ENCODE results near the gene OMP.

Gene OMP

GRCh38 chr11:77108436-77108835 lies 5.8 kb downstream of the OMP start:
- DNase-seq = no peak

- DNase-seq = no peak
Measured at GRCh38 chr11:77109236-77110019, 6.8 kb downstream of the OMP start.

DNA sequence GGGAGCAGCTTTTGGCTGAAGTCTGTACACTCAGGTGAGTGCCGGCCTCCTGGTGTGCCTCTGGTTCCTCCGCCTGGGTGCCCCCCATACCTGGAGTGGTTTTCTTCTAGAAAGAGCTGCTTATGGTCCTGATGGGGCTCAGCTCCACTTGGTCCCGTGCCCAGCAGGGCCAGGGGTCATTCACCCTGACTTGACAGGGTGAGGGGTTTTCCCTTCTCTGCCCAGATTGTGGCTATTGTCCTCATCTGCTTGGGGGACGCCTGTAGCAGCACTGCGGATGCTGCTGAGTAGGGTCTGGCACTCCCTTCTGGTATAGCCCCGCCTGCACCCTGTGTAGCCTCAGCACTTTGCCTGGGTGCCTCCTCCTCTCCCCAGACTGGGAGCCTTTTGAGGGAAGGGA lies 8.2 kb downstream of the OMP start:
- no peak for DNase-seq

DNA sequence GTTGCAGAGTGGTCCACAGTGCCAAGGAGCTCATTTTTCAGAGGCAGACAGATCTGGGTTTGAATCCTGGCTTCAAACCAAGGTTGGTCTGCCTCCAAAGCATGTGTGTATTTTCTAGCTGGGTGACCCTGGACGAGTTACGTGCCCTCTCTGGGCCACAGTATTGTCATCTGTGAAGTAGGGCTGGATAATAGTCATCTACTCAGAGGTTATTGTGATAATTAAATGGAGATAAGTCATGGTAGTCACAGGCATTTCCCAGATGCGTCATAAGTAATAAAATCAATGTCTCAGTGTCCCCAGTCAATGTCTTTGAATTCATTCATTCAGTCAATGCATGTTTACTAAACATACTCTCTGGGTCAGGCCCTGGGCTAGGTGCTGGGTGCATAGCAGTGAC lies 8.6 kb downstream of the OMP start:
- DNase-seq = no peak

- no peak for DNase-seq
Measured at GRCh38 chr11:77111946-77112345, 9.3 kb downstream of the OMP start.

GRCh38 chr11:77112641-77113381 lies 10.2 kb downstream of the OMP start:
- no peak for DNase-seq

DNA sequence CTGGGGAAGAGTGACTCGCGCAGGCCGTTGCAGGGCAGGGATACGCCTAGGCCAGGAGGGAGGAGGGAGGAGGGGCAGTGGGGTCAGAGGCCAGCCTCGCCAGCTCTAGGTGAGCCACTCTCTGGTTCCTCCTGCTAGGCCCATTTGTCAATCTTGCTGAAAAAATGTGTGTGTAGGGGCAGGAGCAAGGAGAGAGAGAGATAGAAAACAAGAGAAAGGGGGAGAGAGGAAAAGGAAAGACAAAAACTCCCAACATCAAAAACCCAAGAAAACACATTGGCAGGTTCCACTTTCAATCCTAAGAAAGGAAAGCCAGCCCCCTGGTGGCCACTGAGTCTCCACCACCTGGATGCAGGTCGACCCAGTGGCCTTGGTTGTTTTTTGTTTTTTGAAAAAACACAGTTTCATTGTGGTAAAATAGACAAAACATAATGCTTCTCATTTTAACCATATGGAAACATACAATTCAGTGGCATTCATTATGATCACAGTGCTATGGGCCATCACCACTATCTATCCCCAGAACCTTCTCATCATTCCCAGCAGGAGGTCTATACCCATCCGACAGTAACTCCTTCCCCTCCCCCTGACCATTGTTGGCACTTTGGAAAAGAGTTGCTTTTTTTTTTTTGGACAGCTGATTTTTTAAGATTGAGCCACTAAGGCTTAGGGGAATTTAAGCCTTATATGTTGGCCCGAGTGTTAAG lies 10.9 kb downstream of the OMP start:
- DNase-seq = no peak

- no peak for DNase-seq
Measured at GRCh38 chr11:77114089-77114463, 11.4 kb downstream of the OMP start.

DNA sequence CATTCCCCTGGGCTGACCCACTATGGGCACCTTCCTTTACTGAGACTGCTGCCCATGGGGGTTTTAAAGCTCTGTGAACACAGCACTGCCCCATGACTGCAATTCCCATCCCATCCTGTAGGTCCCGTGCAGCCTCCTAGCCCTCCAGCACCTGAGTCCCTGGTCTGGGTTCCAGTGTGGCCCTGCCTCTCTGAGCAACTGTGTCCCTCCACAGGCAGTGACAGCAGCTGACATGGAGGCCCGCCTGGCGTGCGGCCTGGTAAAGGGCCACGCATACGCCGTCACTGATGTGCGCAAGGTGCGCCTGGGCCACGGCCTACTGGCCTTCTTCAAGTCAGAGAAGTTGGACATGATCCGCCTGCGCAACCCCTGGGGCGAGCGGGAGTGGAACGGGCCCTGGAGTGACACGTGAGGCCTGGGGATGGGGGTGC lies 12.6 kb downstream of the OMP start:
- no peak for DNase-seq

- no peak for DNase-seq
Measured at GRCh38 chr11:77115956-77116355, 13.3 kb downstream of the OMP start.

DNA sequence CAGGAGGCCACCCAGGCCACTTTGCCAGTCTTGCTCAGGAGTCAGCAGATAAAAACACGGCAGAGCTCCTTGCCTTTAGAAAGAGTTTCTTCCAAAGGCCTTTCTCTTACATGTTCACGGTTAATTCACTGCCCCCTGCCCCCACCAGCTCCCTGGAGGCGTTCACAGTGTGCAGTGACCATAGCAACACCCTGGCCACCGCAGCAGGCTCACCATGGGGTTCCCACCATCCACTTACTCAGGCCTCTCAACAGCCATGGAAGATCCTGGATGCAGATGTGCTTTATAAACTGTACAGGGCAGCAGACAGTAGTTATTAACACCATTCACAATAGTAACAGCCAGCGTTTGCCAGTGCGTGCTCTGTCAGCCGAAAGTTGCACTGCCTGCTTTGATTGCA lies 14.9 kb downstream of the OMP start:
- no peak for DNase-seq

- DNase-seq = no peak
Measured at GRCh38 chr11:77118086-77118485, 15.4 kb downstream of the OMP start.

DNA sequence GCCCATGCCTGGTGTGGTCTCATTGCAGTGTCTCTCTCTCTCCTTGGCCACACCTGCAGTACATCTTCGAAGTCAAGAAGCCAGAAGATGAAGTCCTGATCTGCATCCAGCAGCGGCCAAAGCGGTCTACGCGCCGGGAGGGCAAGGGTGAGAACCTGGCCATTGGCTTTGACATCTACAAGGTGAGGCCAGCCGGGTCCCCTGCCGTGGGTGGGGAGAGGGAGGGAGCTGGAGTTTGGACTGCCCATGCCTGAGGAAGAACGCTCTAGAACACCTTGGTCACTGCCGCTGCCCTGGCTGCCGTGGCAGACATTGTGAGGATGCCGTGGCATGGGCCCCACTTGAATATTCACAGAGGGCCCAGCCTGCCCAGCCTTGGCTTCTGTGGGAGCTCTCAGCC lies 16.3 kb downstream of the OMP start:
- no peak for DNase-seq

DNA sequence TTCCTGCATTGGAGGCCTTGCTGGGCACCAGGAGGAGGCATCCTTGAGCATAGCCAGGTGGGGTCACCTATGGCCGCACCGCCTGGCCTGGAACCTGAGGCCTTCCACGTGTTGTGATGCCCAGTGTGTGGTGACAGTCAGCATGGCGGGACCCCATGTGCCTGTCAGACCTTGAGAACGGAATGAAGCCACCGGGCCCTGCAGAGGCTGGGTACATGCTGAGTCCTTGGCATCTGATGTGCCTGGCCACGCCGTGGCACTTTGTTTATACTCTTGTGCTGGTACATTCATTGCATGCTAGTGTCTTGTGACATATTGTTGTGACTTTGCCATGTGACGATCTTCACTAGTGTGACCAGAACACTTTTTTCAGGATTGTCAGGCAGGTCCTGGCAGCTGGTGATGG lies 16.9 kb downstream of the OMP start:
- DNase-seq = no peak

GRCh38 chr11:77120571-77120970 lies 17.9 kb downstream of the OMP start:
- DNase-seq = no peak

- no peak for DNase-seq
Measured at GRCh38 chr11:77121096-77121640, 18.5 kb downstream of the OMP start.

- no peak for DNase-seq
Measured at GRCh38 chr11:77121876-77122575, 19.4 kb downstream of the OMP start.

DNA sequence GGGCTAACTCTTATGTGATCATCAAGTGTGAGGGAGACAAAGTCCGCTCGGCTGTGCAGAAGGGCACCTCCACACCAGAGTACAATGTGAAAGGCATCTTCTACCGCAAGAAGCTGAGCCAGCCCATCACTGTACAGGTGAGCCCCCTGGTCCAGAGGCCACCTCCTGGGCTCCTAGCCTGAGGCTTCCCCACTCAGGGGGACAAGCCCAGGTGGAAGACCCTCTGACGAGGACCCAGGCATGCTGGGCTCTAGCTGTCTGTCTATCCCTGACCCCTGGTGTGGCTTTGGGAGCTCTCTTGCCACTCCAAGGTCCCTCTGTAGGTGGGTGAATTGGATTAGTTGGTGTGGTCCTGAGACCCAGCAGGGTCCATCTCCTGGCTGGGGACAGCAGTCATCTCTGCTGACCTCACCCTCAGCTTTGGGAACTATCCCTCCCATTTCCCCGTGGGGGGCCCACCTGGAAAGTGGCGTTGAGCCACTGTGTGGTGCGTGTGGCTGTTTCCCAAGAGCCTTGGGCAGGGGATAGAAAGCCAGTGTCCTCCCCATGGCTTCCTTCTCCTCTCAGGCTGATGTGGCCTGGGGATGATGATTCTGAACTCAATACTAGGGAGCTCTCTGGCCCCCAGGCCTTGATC lies 20.1 kb downstream of the OMP start:
- DNase-seq = no peak

DNA sequence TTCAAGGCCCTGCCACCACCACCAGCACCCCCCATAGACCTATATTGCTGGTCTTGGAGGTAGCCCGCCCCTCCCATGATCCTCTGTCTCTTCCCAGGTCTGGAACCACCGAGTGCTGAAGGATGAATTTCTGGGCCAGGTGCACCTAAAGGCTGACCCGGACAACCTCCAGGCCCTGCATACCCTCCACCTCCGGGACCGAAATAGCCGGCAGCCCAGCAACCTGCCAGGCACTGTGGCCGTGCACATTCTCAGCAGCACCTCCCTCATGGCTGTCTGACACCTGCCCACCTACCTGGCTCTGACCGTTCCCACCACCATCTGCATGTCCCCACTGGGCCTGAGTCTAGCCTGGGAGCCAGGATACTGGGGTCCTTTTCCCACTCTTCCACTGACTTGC lies 21.0 kb downstream of the OMP start:
- DNase-seq = no peak

- DNase-seq = no peak
Measured at GRCh38 chr11:77124041-77124440, 21.4 kb downstream of the OMP start.

DNA sequence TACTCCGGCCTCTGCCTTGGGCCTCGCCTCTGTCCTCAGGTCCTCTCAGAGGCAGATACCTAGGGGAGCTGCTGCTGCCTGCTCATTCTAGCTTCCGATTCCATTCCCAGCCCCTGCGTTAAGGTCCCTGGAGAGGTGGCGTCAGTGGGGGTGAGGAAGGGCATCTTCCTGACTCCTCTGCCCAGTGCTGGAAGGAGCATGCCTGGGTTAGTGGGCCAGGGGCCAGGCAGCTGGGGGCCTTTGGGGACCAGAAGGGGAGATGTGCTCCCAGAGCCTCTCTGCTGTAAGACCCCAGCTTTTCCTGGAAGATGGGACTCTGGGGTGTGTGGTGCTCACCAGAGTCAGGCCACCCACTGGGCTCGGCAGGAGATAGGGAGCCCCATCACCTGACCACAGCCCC lies 21.8 kb downstream of the OMP start:
- DNase-seq = no peak

DNA sequence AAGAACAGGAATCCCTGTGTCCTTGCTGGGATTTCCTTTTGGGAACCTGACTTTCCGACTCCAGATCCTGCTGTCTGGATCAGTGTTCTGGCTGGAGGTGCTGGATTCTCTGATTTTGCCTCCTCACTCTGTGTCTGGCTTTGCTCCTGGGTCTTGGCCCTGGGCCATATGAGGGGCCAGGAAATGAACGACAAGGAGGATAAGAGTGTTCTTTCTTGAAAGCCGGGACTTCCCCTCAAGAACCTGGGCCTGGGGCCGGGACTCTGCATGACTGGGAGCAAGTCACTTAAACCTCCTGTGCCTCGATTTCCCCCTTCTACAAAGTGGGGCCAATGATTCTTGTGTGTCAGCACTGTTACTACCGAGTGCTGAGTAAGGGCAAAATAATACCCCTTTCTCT lies 22.6 kb downstream of the OMP start:
- DNase-seq = no peak

DNA sequence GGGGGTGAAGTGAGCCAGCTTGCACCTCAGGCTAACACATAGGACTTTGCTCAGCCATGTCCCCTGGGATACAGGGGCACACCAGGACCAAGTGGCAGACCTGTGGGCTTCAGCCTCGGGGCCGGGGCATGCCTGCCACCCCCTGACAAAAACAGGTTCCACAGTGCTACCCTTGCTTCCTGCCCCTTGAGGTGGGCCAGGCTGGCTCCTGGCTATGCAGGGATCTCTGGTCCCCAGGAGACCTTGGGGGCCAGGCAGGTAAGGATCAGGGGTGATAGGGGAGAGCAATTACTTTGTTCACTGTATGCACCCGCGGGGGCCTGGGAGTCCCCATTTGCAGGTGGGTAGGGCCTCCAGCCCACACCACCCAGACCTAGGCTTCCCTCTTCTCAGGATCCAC lies 23.1 kb downstream of the OMP start:
- no peak for DNase-seq

All from SHP77 treated with DMSO at 0.1 percent for 48 hours (cell line).